Heart left ventricle (tissue), 16 donors: ENCODE results near the gene TRAF3. TPM values are rescaled to one million over a fixed set of nuclear protein-coding genes. Genes with fewer than 3 reads are reported as not detected.

Experiments used
- ATAC-seq, 4 donors: fragments of 200-7000 bp; cut with Tn5 transposase; one replicate each; pipeline ENCODE4 v1.9.1; 2020 to 2022; ENCODE audit warnings: moderate library complexity in 4 of 4, mild to moderate bottlenecking in 3 of 4, moderate number of reproducible peaks in 1 of 4
- DNase-seq, 5 donors: peaks; one replicate each; pipeline ENCODE4 v3.0.0-alpha.2; 2020
- H3K27ac ChIP-seq, 12 donors: fragments of 200-600 bp; sonication (generic) in 4 of 12; one replicate each; pipeline versions ENCODE4 v1.5.0 to v1.8.0; 2016 to 2022; ENCODE audit warnings: mild to moderate bottlenecking in 2 of 12
- H3K27me3 ChIP-seq, 9 donors: fragments of 200-600 bp; sonication (generic) in 2 of 9; one replicate each; pipeline versions ENCODE4 v1.5.1 to v1.8.0; 2016 to 2022; ENCODE audit warnings: mild to moderate bottlenecking in 3 of 9
- H3K36me3 ChIP-seq, 9 donors: fragments of 200-600 bp; sonication (generic) in 2 of 9; one replicate each; pipeline versions ENCODE4 v1.5.0 to v1.8.0; 2018 to 2022; ENCODE audit warnings: mild to moderate bottlenecking in 2 of 9
- H3K4me1 ChIP-seq, 12 donors: fragments of 200-600 bp; sonication (generic) in 4 of 12; one replicate each; pipeline versions ENCODE4 v1.5.0 to v1.8.0; 2016 to 2022; ENCODE audit warnings: mild to moderate bottlenecking in 3 of 12
- H3K4me3 ChIP-seq, 12 donors: fragments of 200-600 bp; sonication (generic) in 4 of 12; one replicate each; pipeline versions ENCODE4 v1.5.0 to v1.8.0; 2017 to 2022; ENCODE audit warnings: mild to moderate bottlenecking in 9 of 12, moderate library complexity in 4 of 12
- H3K9me3 ChIP-seq, 12 donors: fragments of 200-600 bp; sonication (generic) in 4 of 12; one replicate each; pipeline versions ENCODE4 v1.5.0 to v1.8.0; 2016 to 2022; ENCODE audit warnings: mild to moderate bottlenecking in 1 of 12
- POLR2A ChIP-seq, 2 donors: fragments of 450-650 bp; IDR thresholded peaks; one replicate each; pipeline ENCODE4 v1.6.1; 2017; ENCODE audit warnings: antibody characterized with exemption in 2 of 2, mild to moderate bottlenecking in 2 of 2, moderate library complexity in 2 of 2
- WGBS, 4 donors: extraction: QIAGEN DNeasy Blood & Tissue Kit in 2 of 4; methylation state at CpG; one replicate each; pipeline versions ENCODE4 v1.1.5 to v1.1.7; 2013 to 2018; 5-methylcytosine and 5-hydroxymethylcytosine counted together
- intact Hi-C, 10 donors: fragments of 100-400 bp; cut with DNase I; formaldehyde crosslinking; loops; one replicate each; pipeline versions ENCODE4 v1.11.1 to v1.14.2; 2022
- polyA plus RNA-seq, 2 donors: library from polyadenylated mRNA; stranded (reverse); fragments of 200-250 nt; gene quantifications; one replicate each; pipeline ENCODE4 v1.2.3, GENCODE V29; 2013
- total RNA-seq, 9 donors: library from RNA; depleted of rRNA in 2 of 9; stranded (reverse); fragments of >200 nt in 2 of 9; fragmentation: NEBNext Ultra II Directional in 3 of 9; extraction: Animal tissue kit (Norgen Biotek cat#: 25700) in 3 of 9; gene quantifications; one replicate each; pipeline versions ENCODE4 v1.1.0 to v1.2.4, GENCODE V29; 2016 to 2023
- TF ChIP-seq, protein P1 (sequence below), 12 donors: fragments of 200-600 bp; sonication (generic) in 4 of 12; IDR thresholded peaks; one replicate each; pipeline versions ENCODE4 v1.5.0 to v1.8.0; 2018 to 2022; ENCODE audit warnings: antibody characterized with exemption in 12 of 12, mild to moderate bottlenecking in 5 of 12
- donor health status: ischemic (EF 13 %, LVEDD 7.1; RV severe dilation, severe dysfunction).
- donor health status: healthy with polysubstance abuse.
- donor health status: DM: no; HTN: yes; CAD: no.
- donor health status: DM: no; HTN: no; CAD: no.
- donor health status: ischemic (EF 25% LVEDD 6.9; RV normal size, moderate dysfunction).
- donor health status: ischemic (EF 25% LVEDD 5.7; RV mildly dilated, moderate dysfunction).
- donor health status: healthy.
- donor health status: DM: yes; HTN: yes; CAD: no.
- donor health status: ischemic (EF 35%, LVEDD 5.7; RV mildly dilated, moderate dysfunction).
- donor health status: nonischemic (EF 11% LVEDD 7.7; RV severe dilation, severe dysfunction).
- donor health status: DM: yes; HTN: yes; CAD: no.
- donor health status: PGD.
- donor health status: ischemic (EF 29% LVEDD 5.4; RV normal size, mild dysfunction).
- donor health status: nonischemic (EF 23%, LVEDD 6.1; RV moderate dilation, normal function).

The TRAF3 gene
- total and polyA plus RNA-seq, 11 donors, result 1.6 to 20.6 (median 10.6) TPM

DNA sequence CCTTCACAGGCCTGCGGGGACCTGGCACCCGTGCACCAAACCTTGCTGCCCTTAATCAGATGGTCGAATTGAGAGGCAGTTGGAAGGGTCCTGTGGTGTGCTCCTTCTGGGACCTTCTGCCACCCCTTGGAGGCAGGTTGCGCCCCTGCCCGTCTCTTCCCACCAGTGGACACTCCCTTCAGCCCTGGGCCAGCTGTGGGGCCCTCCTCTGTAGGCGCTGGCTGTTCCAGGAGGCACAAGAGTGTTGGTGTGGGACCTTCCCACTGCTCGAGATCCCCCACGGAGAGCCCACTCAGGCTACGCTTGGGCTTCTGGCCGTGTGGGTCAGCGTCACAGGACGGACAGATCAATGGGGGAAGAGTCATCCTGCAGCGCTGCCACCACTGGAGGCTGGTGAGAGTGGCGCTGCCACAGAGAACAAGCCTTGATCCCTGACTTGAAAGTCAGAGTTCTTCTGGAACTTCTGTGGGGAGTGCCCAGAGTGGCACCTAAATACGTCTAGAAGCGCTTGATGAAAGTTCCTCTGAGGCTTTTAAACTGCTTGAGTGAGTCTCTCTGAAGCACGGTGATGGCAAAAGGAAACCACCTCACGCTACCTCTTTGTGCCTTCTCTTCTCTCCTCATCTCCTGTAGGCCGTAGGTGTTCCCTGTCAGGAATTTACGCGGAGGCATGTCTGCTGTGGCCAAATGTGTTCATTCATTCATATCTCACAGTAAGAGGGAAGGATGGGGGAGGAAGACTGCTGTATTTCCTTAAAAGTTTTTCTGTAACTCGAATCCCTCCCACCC lies 48.3 kb downstream of the TRAF3 start:
- Histone ChIP-seq H3K27ac (no peak overlapping the region), H3K4me3 (no peak overlapping the region), H3K4me1 (peaks cover 0 to 13% (median 0%) of the 10 kb centered on the region in 12 donors), H3K27me3 (no peaks in the 10 kb centered on the region), H3K36me3 (peaks cover 0 to 5% (median 0%) of the 10 kb centered on the region in 9 donors), H3K9me3 (no peaks in the 10 kb centered on the region)
- TF ChIP-seq, protein P1, sequence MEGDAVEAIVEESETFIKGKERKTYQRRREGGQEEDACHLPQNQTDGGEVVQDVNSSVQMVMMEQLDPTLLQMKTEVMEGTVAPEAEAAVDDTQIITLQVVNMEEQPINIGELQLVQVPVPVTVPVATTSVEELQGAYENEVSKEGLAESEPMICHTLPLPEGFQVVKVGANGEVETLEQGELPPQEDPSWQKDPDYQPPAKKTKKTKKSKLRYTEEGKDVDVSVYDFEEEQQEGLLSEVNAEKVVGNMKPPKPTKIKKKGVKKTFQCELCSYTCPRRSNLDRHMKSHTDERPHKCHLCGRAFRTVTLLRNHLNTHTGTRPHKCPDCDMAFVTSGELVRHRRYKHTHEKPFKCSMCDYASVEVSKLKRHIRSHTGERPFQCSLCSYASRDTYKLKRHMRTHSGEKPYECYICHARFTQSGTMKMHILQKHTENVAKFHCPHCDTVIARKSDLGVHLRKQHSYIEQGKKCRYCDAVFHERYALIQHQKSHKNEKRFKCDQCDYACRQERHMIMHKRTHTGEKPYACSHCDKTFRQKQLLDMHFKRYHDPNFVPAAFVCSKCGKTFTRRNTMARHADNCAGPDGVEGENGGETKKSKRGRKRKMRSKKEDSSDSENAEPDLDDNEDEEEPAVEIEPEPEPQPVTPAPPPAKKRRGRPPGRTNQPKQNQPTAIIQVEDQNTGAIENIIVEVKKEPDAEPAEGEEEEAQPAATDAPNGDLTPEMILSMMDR (IDR thresholded peaks at IDR 0.05), result no peak
- TF ChIP-seq POLR2A (IDR thresholded peaks at IDR 0.05), result no peak
- no peak for DNase-seq
- ATAC-seq, result peak in 2 of 4 donors; percentile 12 to 41
- 84 to 94% (median 91%) methylated on average over 13 to 22 of the region's 22 CpGs for WGBS, 4 donors
- intact Hi-C loops, result loop anchor here in 3 of 10 donors (5.0 kb wide), 1 partner anchor 92 kb away; no protein-coding TSS in a partner anchor

DNA sequence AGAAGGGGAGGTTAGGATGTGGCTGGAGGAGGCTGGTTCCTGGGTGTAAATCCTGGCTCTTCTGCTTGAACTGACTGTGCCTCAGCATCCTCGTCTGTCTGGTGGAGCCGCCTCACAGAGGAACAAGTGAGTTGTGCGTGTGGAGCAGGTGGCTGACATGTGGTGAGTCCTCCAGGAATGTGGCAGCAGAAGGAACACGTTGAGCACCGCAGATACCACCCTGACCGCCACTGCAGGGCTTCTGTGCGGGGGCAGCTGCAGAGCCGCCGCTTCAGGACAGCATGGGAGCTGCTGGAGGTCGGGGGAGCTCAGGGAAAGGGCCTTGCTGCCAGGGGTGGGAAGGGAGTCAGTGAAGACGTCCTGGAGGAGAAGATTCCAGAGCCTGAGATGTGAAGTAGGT lies 48.9 kb downstream of the TRAF3 start:
- Histone ChIP-seq H3K4me1 (peaks cover 0 to 13% (median 0%) of the 10 kb centered on the region in 12 donors), H3K27me3 (no peaks in the 10 kb centered on the region), H3K9me3 (no peaks in the 10 kb centered on the region), H3K27ac (no peak overlapping the region), H3K36me3 (peaks cover 0 to 12% (median 0%) of the 10 kb centered on the region in 9 donors), H3K4me3 (no peak overlapping the region)
- TF ChIP-seq, protein P1 (IDR thresholded peaks at IDR 0.05), result no peak
- 91 to 96% (median 92%) methylated on average over 11 of the region's 11 CpGs for WGBS, 4 donors
- no peak for DNase-seq
- no peak for ATAC-seq
- intact Hi-C loops, result loop anchor here in 3 of 10 donors (5.0 kb wide), 1 partner anchor 91 kb away; no protein-coding TSS in a partner anchor

- Histone ChIP-seq H3K36me3 (peaks cover 0 to 19% (median 0%) of the 10 kb centered on the region in 9 donors), H3K27me3 (no peaks in the 10 kb centered on the region), H3K27ac (no peak overlapping the region), H3K9me3 (no peaks in the 10 kb centered on the region), H3K4me1 (peaks cover 0 to 13% (median 0%) of the 10 kb centered on the region in 12 donors), H3K4me3 (no peak overlapping the region)
- intact Hi-C loops, result loop anchor here in 3 of 10 donors (5.0 kb wide), 1 partner anchor 90 kb away; no protein-coding TSS in a partner anchor
- ATAC-seq (no peak), DNase-seq (no peak)
- 92 to 97% (median 94%) methylated on average over 19 to 25 of the region's 25 CpGs for WGBS, 4 donors
- TF ChIP-seq POLR2A (IDR thresholded peaks at IDR 0.05), result no peak
- TF ChIP-seq, protein P1 (IDR thresholded peaks at IDR 0.05), result no peak
Measured at GRCh38 chr14:102826751-102827675, 49.8 kb downstream of the TRAF3 start.
